HG03045 (cell line): ENCODE results near the gene ZKSCAN8.

Experiments used
- ATAC-seq: cut with Tn5 transposase; IDR thresholded peaks from one replicate; pipeline ENCODE4 v1.9.1; 2021; ENCODE audit warnings: mild to moderate bottlenecking, moderate library complexity; ENCODE audit not compliant: unreplicated experiment

ZKSCAN8 gene

GRCh38 chr6:28206527-28206926 is 64.8 kb downstream of the ZKSCAN8 start:
- no peak for ATAC-seq

- no peak for ATAC-seq
These were observed 65.3 kb downstream of the ZKSCAN8 start for GRCh38 chr6:28206928-28207509.

DNA sequence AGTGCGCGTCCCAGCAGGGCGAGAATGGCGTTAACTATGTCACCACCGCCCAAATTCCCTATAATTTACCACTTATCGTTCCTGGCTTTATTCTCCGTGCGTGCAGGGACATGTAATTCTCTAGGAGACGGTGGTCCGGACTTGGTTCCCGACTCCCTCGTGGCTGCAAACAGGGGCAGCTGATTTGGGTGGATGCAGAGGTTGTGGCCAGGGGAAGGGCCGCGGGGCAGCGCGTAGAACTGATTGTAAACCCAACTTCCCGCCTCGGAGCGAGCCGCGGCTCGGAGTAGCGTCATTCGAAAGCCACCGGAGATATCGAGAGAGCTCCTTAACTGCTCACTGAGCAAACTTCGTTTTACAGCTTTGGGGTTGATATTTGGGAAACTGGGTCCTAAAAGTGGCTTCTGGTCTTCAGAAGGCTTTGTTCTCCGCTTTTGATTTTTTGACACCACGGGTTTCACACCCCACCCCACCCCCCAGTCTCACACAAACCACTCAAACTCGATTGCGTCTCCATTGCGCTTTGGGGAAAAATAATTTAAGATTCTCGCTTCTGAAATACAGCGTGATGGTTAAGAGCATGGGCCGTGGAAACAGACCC is 65.9 kb downstream of the ZKSCAN8 start:
- ATAC-seq, result no peak

DNA sequence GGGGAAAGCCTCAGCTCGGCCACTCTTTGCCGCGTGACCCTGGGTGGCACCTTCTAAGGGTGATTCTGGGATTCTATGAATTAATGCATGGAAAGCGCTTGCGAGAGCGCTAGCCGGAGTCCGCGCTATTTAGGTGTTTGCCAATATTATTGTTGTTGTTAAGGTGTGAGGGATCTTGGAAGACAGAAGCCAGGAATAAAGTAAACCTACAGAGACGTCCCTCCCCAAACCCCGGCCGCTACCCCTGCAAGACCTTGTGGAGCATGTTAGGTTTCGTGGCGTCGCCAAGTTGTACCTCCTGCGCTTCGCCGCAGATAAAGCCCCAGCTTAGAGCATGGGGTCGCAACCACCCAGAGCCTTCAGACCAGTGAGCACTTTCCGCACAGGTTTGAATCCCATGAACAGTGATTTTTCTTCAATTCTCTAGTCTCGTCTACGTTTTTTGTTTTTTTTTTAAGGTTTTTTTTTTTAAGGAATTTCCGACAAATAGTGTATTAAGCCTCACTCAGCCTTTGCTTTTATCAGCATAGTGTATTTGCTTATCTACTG is 66.5 kb downstream of the ZKSCAN8 start:
- ATAC-seq, result no peak
